A549 treated with AZD9567 at 1 μM for 4 hours (cell line): Measurements from ENCODE around the gene DMAC1. TPM values are rescaled to one million over a fixed set of nuclear protein-coding genes. Genes with fewer than 3 reads are reported as not detected.

ENCODE experiments used
- total RNA-seq: library from RNA; stranded (reverse); fragments of 200-300 nt; extraction: Qiagen RNA extraction; gene quantifications from 5 replicates; pipeline ENCODE4 v1.2.3, GENCODE V29; 2022; ENCODE audit not compliant: insufficient read depth

Gene DMAC1
- 67.1 to 81.8 TPM (median 76.4 TPM) in 5 replicates for total RNA-seq

GRCh38 chr9:7799234-7799943, at the start of gene DMAC1:
DMAC1 (minus strand) TSS chr9:7799778; CDS start chr9:7799734, 44 bp downstream.

